ENCODE data around the gene MAGI1.

The MAGI1 gene

DNA sequence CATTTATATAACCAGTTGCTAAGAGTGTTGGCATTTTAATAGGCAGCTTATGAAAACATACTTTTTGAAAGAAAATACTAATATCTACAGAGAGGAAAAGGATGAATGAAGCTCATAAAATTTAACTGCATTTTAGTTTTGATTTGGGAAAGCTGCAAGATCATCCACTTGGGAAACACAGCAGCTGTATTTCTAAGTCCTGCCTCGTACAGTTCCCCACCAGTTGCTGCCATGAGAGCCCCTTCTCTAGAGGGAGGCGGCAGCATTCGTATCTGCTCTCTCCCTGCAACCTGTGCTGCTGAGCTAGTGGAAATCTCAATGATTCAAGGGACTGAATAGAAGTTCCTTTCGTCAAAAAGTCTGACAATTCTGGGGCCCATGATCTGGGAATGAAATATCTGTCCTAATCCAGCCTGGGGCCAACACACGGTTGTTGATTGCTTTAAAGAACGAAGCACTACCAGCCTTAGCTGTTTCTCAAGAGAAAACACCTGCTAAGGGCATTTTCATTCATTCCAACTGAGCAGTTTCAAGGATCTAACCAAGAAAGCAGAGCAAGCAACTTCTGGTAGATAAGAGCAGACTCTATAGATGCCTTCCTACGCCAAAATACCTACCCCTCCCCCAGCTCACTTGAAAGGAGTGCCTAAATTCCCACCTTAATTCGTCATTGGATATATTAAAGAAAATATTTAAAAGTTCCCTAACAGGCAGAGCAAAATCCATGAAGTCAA is 223.7 kb downstream of the MAGI1 start:
- no peak for DNase-seq (ENCODE audit: low read depth)
- TF ChIP-seq, protein P1, sequence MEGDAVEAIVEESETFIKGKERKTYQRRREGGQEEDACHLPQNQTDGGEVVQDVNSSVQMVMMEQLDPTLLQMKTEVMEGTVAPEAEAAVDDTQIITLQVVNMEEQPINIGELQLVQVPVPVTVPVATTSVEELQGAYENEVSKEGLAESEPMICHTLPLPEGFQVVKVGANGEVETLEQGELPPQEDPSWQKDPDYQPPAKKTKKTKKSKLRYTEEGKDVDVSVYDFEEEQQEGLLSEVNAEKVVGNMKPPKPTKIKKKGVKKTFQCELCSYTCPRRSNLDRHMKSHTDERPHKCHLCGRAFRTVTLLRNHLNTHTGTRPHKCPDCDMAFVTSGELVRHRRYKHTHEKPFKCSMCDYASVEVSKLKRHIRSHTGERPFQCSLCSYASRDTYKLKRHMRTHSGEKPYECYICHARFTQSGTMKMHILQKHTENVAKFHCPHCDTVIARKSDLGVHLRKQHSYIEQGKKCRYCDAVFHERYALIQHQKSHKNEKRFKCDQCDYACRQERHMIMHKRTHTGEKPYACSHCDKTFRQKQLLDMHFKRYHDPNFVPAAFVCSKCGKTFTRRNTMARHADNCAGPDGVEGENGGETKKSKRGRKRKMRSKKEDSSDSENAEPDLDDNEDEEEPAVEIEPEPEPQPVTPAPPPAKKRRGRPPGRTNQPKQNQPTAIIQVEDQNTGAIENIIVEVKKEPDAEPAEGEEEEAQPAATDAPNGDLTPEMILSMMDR (conservative IDR thresholded peaks at IDR 0.05; ENCODE audit: low read depth, low read length) = no peak
- no peak overlapping the region for H3K4me3 ChIP-seq (ENCODE audit: low read depth, low read length)

- DNase-seq (ENCODE audit: low read depth) = peak; percentile 69
- H3K4me3 ChIP-seq (ENCODE audit: low read depth, low read length) = no peak overlapping the region
- TF ChIP-seq, protein P1 (conservative IDR thresholded peaks at IDR 0.05; ENCODE audit: low read depth, low read length) = no peak
Observed at GRCh38 chr3:65811892-65812291, 226.8 kb downstream of the MAGI1 start.

- peak; percentile 79 for DNase-seq (ENCODE audit: low read depth)
- H3K4me3 ChIP-seq (ENCODE audit: low read depth, low read length) = no peak overlapping the region
- TF ChIP-seq, protein P1 (conservative IDR thresholded peaks at IDR 0.05; ENCODE audit: low read depth, low read length) = no peak
Observed at GRCh38 chr3:65811086-65811761, 227.5 kb downstream of the MAGI1 start.

GRCh38 chr3:65810302-65810701 is 228.4 kb downstream of the MAGI1 start:
- TF ChIP-seq, protein P1 (conservative IDR thresholded peaks at IDR 0.05; ENCODE audit: low read depth, low read length) = no peak
- H3K4me3 ChIP-seq (ENCODE audit: low read depth, low read length) = no peak overlapping the region
- DNase-seq (ENCODE audit: low read depth) = no peak

- TF ChIP-seq, protein P1 (conservative IDR thresholded peaks at IDR 0.05; ENCODE audit: low read depth, low read length) = no peak
Observed at GRCh38 chr3:65809641-65810150, 229.0 kb downstream of the MAGI1 start.

GRCh38 chr3:65808824-65809223 is 229.9 kb downstream of the MAGI1 start:
- H3K4me3 ChIP-seq (ENCODE audit: low read depth, low read length) = no peak overlapping the region
- DNase-seq (ENCODE audit: low read depth) = no peak
- TF ChIP-seq, protein P1 (conservative IDR thresholded peaks at IDR 0.05; ENCODE audit: low read depth, low read length) = no peak

More at GRCh38 chr3:65809641-65810150, 229.0 kb downstream of the MAGI1 start:
- H3K4me3 ChIP-seq (ENCODE audit: low read depth, low read length) = no peak overlapping the region
- DNase-seq (ENCODE audit: low read depth) = no peak

Measured in choroid plexus epithelial cell (primary cell).